LoVo (cell line): ENCODE results near the gene MARCHF2.

Experiments used
- DNase-seq: peaks from one replicate; pipeline ENCODE4 v3.0.0-alpha.2; 2016; ENCODE audit warnings: low spot score

Gene MARCHF2

GRCh38 chr19:8453616-8454015, 40.5 kb downstream of the MARCHF2 start:
- no peak for DNase-seq

DNA sequence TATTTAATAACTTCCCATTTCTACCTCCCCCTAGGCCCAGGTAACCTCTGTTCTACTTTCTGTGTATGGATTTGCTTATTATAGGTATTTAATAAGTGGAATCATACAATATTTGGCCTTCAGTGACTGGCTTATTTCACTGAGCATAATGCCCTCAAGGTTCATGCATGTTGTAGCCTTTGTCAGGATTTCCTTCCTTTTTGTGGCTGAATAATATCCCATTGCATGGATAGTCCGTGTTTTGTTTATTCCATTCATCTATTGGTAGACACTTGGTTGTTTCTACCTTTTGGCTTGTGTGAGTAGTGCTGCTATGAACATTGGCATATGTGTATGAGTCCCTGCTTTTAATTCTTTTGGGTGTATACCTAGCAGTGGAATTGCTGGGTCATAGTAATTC, 41.1 kb downstream of the MARCHF2 start:
- DNase-seq, result no peak

GRCh38 chr19:8455018-8455417, 41.9 kb downstream of the MARCHF2 start:
- no peak for DNase-seq

DNA sequence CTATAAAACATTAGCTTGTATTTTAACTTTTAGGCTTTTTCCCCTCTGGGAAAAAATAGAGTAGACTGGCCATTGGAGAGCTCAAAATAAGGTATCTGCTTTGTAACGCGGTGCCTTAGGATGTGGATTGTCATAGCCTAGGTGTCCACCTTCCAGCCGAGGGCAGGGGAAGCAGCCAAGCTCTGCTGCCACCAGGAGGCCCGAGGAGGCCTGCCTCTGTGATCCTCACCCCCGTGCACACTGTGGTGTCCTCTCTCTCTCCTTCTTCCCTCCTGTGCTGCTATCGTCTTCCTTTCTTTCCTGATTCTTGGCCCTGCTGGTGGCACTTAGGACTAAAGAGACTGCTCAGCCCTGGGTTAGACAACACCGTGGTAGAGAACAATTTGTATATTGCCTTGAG, 43.0 kb downstream of the MARCHF2 start:
- no peak for DNase-seq

DNA sequence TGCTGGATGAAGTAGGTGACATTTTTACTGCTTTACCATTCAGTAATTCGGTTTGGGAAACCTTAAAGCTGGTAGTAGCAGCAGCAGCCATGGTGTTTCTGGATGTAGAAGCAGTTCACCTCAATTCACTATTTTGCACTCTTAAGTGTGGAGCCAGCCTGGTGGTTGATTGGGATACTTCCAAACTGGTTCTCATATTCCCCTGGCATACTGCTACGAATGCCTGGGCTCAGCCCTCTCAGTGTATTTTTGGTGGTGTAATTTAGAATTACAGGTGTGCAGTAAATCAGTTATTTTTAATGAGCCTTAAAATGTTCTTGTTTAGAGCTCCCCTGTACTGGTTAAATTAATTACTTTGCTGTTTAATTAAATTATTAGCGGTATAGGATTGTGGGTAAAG, 44.1 kb downstream of the MARCHF2 start:
- DNase-seq, result no peak

DNA sequence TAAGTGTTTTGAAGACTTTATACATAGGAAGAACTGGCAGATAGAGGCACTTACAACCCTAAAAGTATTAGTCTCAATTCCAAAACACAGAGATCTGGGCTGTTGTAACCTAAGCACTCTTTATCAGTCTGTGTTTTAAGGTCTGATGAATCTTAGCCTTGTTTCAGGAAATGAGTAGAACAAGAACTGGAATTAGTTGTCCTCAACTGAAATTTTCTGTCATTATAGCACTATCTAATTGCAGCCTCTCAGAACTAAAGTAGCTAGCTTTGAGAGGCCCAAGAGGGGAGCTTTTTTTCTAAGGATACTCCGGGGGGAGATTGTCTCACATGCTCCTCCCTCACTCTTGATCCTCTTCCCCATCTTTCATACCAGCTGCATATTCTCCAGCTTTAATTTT, 44.7 kb downstream of the MARCHF2 start:
- DNase-seq, result no peak

DNA sequence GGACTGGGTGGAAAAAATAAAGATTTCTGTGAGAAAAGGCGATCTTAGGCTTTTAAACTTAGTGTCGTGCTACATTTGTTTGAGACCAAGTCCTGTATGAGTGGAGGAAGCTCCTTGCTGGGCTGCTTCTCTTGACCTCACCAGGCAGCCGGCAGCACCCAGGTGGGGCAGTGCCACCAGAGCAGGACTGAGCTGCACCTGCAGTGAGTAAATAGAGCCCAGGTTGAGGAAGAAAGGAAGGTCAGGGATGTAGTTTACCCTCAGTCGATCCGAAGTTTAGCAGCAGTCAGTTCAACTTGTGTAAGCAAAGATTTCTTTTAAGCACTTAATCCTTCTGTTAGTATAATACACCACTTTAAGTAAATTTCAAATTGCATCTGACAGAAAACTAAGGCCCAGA, 45.3 kb downstream of the MARCHF2 start:
- DNase-seq, result no peak

- no peak for DNase-seq
Measured at GRCh38 chr19:8459095-8459494, 46.0 kb downstream of the MARCHF2 start.

GRCh38 chr19:8459520-8460270, 46.6 kb downstream of the MARCHF2 start:
- DNase-seq, result no peak

GRCh38 chr19:8460516-8461298, 47.6 kb downstream of the MARCHF2 start:
- no peak for DNase-seq

DNA sequence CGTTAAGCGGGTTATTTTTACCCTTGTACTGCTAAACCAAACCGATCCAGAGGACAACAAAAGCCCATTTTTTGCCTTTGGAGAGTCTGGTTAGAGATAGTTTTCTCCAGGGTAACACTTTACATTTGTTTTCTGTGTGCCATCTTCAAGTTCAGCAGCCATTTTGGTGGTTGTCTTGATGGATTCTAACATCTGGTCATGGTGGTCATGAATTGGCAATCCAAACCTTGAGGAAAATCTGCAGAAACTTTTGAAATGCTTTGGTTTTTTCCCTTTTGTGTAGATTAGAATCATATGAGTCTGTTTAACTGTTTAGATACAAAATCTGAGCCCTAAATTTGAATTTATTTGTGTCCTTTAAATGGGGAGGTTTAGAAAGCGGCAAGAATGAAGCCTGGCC, 48.3 kb downstream of the MARCHF2 start:
- DNase-seq, result no peak

DNA sequence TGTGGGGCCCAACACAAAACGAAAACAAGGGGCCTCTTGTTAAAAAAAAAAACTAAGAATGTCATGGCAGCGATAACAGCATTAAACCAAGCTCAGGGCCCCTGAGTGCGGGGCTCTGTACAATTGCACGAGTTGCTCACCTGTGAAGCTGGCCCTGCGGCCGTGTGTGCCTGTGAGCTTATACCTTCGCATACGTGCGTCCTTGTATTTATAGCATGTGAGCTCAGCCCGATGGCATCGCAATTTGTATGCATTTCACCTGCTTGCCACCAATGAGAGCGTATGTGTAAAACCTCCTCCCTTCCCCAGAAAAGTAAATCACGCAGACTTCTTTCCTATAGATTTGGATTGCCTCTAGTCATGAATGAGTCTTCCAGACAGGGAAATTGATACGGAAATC, 48.8 kb downstream of the MARCHF2 start:
- DNase-seq, result no peak

DNA sequence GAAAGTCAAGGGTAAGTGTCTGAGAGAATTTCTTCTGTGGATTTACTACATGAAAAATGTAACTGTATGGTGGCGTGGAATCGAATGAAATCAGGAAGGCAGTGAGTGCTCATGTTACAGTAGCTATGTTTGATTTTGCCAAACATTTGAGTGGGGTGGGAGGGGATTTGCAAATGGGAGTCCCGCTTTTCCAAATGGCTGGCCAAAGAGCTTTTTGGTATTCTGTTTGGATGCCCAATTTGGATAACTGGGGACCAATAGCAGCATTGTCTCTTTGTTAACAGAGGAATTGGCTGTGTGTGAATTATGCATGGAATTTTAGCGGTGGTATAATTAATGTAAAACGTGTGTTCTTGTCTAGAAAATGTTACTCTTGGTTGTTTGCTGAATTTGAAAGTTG, 49.5 kb downstream of the MARCHF2 start:
- DNase-seq, result no peak

GRCh38 chr19:8463365-8463764, 50.3 kb downstream of the MARCHF2 start:
- DNase-seq, result no peak

- DNase-seq, result no peak
Measured at GRCh38 chr19:8466018-8466417, 52.9 kb downstream of the MARCHF2 start.

DNA sequence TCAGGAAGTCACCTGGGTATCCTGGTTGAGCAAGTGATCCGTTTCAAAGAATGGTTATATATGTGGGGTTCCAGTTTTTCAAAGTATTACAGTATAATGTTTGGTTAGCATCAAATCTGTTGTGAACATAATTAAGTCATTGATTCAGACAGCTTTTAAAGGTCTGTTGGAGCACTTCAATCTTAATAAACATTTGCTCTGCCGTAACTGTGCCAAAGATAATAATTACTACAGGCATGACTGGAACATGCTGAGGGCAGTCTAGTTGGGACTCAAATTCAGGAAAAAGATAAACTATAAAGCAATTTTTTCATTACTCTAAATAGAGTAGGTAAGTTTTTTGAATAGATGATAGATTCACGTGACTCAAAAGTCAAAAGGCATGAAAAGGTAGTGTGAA, 55.0 kb downstream of the MARCHF2 start:
- no peak for DNase-seq

DNA sequence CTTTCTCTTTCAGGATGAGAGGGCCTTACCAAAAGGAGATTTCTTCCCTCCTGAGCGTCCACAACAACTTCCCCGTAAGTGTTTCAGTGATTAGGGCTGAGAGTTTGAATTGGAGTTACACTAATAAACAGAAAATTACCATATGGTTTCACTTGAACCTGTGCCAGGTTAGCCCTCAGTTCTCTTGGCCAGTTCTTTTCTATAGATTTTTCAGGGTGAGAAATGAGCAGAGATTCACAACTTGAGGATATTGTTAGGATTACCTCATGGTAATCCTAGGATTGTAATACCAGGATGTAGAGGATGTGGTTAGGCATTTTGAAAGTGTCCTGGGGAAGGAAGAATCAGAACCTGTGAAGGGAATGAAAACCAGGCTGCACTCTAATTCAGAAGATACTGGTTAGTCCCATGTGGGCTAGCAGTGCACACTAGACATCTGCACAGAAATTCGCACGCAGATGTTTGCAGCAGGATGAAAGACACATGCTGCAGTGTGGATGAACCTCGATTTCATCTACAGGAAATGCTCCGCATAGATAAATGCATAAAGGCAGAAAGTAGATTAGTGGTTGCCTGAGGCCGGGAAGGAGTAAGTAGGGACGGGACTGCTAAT, 55.8 kb downstream of the MARCHF2 start:
- DNase-seq, result no peak

- DNase-seq, result no peak
Measured at GRCh38 chr19:8469613-8470368, 56.7 kb downstream of the MARCHF2 start.

- no peak for DNase-seq
Measured at GRCh38 chr19:8473648-8474476, 60.8 kb downstream of the MARCHF2 start.

DNA sequence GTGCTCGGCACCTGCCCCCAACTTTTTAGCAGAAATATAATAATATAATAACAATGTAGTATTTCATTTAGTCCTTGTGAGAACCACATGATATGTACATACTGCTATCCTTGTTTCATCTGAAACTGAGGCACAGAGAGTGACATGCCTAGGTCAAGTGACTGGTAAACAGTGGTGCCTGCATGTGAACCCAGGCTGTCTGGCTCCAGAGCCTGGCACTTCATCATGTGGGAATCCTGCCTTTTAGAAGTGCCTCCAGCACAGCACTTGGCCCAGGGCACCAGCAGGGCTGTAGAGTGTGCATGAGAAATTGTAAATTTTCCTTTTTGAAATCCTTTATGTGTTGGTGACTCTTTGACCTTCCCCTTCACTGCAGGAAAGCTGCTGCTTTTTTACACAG, 61.9 kb downstream of the MARCHF2 start:
- no peak for DNase-seq

GRCh38 chr19:8476524-8476923, 63.4 kb downstream of the MARCHF2 start:
- DNase-seq, result no peak

GRCh38 chr19:8477889-8478288, 64.8 kb downstream of the MARCHF2 start:
- no peak for DNase-seq
